Inferior parietal cortex (tissue), 1 donor: ENCODE data around the gene USP5.
"Not testable (repeated sequence)": the region's sequence is repeated elsewhere in the genome, so short reads cannot be mapped to it uniquely, and the experiment has no call there.

Experiments
- DNase-seq: peaks from one replicate; pipeline ENCODE4 v3.0.0-alpha.2; 2016; ENCODE audit errors: extremely low spot score

USP5 gene

DNA sequence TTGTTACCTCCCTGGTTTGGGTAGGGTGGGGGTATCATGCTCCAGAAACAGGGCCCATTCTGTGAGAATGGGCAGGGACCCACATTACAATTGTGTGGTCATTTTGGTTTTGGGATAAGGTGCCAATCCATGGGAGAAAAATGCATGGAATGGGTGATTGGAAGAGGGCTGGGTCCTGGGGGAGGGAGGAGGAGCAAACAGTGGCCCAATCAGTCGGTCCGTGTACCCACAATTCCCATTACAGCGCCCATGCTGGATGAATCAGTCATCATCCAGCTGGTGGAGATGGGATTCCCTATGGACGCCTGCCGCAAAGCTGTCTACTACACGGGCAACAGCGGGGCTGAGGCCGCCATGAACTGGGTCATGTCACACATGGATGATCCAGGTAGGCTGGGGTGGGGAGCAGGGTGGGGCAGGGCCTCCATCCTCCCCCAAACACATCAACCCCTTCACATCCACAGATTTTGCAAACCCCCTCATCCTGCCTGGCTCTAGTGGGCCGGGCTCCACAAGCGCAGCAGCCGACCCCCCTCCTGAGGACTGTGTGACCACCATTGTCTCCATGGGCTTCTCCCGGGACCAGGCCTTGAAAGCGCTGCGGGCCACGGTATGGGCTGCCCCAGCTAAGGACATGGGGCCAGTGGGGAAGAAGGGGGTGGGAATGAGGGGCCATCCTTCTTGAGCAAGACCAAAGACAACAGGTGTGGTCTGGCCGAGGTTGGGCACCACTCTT is 11.8 kb downstream of the USP5 start:
- DNase-seq: no peak

DNA sequence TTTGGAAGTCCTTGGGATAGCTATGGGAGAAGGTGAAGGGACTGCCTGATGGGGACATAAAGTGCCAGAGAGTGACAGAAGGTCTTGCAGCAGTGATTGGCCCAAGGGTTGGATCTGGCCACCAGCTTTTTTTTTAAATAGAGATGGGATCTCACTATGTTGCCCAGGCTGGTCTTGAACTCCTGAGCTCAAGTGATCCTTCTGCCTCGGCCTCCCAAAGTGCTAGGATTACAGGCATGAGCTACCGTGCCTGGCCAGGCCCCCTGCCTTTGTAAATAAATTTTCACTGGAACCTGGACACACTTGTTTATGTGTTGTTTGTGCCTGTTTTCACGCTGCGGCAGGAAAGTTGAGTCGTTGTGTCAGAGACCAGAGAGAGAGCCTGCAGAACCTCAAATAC is 13.4 kb downstream of the USP5 start:
- not testable (repeated sequence) for DNase-seq

DNA sequence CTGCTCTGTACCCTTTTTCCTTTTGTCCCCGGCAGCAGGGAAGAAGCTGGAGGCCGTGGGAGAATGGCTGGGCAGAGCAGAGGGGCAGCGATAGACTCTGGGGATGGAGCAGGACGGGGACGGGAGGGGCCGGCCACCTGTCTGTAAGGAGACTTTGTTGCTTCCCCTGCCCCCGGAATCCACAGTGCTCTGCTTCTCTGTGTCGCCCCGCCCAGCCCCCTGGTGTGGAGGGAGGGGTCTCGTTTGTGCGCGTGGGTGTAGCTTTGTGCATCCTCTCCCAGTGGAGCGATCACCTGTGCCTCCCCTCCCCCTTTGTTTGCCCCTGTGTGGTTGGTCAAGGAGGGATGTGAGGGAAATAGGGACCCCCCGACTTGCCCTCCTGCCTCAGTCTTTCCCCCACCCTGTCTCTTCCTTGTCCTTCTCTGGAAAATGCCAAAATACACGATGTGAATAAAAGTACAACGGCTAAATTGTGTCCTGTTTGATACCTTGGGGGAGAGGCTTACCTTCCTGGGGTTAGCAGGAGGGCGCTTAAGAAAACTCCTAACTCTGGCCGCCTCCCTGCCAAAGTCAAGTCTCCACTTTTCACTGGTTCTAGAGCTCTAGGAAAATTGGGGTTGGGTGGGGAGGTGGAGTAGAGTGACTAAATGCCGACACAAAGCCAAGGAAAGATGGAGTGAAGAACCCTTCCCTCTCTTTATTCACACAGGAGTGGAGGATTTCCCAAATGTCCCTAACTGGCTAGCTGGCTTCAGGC is 14.4 kb downstream of the USP5 start:
- DNase-seq: no peak

DNA sequence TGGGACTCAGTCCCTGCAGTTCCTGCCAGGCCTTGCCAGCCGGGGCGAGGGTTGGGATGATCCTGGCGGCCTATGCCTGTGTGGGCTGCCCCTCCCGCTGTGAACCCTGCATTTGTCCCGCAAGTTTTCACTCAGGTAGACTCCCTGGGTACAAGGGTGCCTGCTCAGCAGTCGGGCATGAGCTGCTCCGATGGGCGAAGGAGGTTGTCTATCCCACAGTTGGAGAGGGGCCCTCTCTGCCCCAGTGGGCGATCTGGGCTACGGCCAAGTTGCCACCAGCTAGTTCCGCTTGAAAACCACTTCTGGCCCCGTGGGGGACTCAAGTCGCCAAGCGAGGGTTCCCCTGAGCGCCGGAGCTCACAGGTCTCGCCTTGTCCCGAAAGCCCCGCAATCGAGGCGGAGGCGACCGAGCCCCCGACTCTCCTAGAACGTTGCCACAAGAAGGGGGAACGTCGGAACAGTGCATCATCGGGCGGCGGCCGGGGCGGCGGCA is 15.0 kb downstream of the USP5 start:
- DNase-seq: no peak

DNA sequence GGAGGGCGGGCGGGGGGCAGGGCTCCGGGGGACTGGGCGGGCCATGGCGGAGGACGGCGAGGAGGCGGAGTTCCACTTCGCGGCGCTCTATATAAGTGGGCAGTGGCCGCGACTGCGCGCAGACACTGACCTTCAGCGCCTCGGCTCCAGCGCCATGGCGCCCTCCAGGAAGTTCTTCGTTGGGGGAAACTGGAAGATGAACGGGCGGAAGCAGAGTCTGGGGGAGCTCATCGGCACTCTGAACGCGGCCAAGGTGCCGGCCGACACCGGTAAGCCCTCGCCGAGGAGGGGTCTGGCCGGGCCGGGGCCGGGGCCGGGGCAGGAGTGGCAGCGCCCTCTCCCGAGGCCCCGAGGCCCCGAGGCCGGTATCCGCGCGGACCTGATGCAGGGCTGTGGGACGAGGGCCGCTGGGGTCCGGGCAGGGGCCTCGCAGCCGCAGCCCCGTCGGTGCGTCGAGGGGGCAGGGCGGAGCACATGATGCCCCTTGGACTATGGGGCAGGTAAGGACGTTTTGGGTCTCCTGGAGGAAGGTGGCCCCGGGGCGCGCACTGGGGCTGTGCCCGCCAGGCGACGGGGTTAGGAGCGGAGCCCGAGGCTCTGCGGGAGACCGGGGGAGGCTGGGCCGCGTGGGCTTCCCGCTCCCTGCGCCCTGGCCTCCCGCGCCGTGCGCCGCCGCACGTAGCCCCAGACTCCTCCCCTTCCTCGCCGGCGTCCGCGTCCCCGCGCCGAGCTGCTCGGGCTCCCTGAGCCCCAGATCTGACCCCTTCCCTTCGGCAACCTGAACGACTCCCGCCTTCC is 15.7 kb downstream of the USP5 start, which contains the start of gene TPI1:
TPI1 (plus strand) TSS at position 119 of the 798 bp plus-strand sequence; CDS start at position 155, 36 bp downstream.
- DNase-seq: peak; percentile 75

DNA sequence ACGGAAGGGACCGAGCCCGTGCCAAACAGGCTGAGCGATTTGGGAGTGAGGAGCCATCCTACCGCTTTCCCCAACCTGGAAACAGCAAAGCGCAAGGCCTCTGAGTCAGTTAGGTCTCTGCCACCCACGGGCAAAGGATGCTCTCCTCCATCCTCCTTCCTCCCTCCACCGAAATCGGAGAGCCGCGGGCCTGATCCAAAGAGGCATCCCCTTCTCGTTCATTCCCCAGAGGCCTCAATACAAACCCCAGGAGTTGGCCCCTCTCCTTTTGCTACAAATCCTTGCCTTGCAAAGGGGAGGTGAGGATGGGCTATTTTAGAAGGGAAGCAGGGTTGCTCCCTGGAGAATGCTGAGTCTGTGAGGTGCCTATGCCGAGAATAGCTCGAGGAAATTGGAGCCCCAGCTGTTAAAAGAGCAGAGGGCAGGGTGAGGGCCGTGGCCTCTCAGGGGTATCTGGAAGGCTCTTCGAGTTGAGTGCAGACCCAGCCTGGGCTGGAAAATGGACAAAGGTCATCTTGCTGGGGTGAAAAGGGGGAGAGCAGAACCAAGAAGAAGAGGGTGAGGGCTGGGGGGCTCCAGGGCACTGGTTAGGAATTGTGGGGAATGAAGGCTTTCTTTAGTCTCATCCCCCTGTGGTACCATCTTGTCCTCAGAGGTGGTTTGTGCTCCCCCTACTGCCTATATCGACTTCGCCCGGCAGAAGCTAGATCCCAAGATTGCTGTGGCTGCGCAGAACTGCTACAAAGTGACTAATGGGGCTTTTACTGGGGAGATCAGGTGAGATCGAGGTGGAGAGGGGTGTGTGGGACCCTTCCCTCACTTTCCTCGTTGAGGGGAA is 16.5 kb downstream of the USP5 start:
- DNase-seq: no peak

DNA sequence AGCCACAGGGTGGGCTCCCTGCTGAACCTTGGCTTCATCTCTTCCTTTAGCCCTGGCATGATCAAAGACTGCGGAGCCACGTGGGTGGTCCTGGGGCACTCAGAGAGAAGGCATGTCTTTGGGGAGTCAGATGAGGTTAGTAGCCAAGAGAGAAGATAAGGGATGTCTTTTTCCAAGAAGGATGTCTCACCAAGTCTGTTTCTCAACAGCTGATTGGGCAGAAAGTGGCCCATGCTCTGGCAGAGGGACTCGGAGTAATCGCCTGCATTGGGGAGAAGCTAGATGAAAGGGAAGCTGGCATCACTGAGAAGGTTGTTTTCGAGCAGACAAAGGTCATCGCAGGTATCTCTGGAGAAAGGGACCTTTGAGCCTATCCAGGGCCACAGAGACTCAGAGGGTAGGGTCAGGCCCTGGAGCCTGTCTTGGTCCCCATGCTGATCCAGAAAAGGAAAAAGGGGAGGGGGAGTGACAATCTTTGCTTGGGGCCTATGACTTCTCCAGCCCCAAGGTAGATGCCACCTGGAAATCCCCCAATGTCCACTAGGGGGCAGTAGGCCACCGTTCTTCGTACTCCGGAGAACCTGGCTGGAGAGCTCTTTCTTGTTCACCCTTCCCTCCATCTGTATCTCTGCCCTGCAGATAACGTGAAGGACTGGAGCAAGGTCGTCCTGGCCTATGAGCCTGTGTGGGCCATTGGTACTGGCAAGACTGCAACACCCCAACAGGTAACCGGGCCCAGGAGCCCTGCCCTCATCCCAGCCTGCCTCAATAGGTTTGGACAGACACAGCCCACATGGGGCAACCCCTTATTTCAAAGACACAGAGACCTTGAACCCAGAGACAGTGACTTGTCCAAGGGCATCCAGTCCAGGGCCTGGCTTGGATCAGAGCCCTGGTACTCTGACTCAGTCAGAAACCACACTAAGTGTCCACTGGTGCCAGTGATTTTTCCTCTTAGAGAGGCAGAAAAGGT is 17.4 kb downstream of the USP5 start:
- DNase-seq: peak; percentile 91

DNA sequence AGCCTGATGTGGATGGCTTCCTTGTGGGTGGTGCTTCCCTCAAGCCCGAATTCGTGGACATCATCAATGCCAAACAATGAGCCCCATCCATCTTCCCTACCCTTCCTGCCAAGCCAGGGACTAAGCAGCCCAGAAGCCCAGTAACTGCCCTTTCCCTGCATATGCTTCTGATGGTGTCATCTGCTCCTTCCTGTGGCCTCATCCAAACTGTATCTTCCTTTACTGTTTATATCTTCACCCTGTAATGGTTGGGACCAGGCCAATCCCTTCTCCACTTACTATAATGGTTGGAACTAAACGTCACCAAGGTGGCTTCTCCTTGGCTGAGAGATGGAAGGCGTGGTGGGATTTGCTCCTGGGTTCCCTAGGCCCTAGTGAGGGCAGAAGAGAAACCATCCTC is 18.4 kb downstream of the USP5 start:
- DNase-seq: not testable (repeated sequence)

DNA sequence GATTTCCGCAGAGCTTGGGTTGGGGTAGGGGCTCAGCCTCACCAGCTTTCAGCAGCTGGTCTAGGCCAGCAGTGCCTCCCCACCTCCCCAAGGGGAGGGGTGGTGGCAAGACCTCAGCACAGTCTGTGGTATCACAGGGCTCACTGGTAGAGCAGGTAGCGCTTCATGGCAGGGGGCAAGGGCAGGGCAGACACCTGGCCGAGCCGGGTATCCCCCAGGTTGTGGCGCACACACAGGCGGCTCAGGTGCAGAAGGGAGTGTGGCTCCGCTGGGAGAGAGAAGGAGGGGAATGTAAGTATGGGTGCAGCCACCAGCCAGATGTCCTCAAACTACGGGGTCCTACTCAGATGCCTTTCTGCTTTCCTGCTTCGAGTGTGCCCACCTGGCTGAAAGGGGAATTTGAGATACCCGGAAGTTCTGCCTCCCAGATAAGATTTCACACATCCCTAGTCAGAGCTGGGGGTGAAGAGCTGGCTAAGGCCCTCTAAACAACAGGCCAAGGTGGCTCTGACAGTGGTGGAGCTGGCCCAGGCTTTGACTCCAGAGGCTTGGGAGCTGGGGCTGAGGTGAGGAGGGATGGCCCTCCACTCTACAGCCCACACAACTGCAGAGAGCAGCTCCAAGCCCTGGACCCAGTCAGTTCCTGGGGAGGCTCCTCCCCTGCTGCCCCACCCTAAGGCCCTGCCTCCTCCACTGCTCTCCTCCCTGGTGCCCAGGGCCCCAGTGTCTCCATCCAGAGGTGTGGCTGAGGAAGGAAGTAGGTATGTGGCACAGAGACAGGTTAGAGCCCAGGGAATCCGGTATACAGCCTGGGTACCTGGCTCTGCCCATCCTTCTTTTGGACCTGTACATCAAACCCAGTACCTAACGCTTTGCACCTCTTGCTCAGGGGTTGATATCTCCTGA is 19.4 kb downstream of the USP5 start:
- no peak for DNase-seq

DNA sequence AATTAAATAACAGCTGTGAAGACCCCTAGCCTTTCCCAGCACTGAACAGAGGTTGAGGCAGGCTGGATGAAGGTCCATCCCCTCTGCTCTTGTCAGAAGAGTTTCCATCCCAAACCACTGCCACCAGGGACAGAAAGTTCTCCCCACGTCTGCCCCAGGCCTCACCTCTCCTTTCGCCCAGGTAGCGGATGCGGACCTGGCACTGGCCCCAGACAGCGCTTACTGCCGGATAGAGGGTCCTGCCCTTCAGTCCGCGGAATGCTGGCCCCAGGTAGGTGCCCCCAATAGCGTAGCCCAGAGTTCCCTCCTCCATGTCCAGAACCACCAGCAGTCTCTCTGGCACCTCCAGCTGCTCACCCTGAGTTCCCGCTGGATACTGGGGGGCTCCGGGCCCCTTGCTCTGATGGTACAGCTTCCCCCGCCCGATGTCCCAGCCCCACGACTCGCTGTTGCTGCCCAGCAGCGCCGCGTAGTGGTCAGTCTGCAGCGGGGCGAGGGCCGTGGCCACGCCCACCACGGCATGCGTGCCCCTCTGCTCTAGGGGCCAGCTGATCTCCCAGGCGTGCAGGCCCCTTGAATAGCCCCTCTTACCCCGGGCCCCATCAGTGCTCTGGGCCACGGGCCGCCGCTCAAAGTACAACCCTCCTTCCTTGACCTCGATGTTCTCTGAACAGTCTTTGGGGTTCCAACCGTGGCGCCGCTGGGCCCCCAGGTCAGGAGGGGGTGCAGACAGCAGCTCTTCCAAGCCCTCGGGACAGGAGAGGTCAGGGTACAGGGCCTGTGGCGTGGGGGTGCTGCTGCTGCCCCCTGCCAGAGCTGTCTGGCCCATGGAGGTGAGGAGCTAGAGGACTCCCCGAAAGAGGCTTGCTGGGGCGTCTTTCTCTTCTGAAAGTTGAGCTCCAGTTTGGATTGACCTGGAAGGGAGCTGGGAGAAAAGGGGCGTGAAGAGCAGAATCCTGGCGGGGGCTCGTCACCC is 20.4 kb downstream of the USP5 start:
- peak; percentile 76 for DNase-seq

DNA sequence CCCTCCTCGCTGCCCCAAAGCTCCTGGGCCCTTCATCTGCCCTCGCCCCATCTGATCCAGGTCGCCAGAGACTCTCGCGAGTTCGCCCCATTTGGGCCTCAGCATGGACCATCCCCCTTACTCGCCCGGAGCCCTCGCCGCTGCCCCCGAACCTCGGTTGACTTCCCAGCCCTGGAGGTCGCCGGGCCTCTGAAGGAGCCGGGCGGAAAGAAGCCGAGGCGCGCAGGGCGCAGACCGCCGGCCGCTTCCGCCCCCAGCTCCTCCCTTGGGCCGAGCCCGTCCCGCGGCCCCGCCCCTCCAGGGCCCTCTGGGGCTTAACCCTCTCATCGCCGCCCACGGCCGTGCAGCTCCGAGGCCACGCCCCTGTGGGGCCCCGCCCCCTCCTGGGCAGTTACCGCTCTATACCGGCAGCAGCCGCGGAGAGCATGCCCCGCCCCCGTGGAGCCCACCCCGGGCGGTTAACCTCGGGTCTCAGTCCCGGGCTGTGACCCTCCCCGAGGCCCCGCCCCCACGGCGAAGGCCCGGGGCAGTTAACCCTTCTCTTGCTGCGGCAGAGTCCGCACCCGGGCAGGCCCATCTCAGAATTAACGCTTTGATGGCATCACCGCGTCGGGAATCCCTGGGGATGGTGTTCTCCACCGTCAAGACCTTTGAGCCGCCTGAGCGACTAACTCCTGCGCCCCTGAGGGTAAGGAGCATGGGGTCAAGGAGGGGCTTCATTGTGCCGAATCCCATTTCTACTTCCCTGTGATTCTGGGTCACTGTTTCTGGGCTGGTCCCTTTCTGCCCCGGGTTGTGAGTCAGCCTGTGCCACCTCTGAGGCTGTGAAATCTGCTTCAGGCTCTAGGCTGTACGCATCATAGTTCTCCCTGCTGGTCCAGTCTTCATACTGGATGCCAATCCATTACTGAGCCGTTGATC is 21.4 kb downstream of the USP5 start, which contains the start of gene SPSB2:
SPSB2 (minus strand) TSS at position 210 of the 921 bp plus-strand sequence. CDS start 402 bp downstream, outside the sequence.
- DNase-seq: peak; percentile 88

DNA sequence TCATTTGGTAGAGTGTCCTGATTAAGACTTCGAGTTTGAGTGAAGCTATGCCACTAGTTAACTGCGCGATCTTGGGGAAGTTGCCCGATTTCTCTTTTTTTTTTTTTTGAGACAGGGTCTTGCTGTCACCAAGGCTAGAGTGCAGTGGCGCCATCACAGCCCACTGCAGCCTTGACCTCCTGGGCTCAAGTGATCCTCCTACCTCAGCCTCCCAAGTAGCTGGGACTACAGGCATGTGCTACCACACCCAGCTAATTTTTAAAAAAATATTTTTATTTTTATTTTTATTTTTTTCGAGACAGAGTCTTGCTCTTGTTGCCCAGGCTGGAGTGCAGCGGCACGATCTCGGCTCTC is 22.0 kb downstream of the USP5 start:
- DNase-seq: not testable (repeated sequence)

DNA sequence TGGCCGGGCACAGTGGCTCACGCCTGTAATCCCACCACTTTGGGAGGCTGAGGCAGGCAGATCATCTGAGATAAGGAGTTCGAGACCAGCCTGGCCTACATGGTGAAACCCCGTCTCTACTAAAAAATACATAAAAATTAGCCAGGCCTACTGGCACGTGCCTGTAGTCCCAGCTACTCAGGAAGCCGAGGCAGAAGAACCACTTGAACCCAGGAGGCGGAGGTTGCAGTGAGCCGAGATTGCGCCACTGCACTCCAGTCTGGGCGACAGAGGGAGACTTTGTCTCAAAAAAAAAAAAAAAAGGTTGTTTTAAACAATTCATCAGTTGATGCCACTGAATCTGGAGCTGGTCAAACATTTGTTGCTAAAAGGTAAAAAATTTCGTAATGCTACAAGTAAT is 27.9 kb downstream of the USP5 start:
- not testable (repeated sequence) for DNase-seq

DNA sequence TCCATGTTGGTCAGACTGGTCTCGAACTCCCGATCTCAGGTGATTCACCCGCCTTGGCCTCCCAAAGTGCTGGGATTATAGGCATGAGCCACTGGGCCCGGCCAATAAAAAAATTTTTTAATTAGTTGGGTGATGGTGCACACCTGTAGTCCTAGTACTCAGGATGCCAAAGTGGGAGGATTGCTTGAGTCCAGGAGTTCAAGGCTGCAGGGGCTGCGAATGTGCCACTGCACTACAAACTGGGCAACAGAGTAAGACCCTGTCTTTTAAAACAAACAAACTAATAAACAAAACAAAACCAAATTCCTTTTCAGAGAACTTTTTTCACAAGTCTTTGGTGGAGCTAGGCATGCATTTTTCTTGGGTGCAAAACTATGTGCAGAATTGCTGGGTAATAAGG is 31.3 kb downstream of the USP5 start:
- no peak for DNase-seq

DNA sequence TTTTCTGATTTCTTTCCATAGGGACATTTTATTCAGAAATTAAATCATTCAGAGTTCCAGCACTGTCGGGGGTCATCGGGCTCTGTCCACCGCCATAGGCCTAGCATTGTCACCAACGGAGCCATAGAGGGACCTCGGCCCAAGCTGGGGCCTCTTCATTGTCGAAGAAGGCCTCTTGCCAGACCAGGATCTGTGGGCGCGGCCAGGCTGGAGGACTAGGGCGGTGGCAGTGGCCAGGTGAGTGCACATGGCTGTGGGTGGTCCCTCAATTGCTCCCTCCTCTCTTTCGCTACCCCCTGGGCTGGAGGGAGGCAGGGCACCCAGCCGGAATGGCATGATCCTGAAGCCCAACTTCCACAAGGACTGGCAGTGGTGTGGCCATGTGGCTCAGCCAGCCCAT is 31.7 kb downstream of the USP5 start:
- DNase-seq: no peak

DNA sequence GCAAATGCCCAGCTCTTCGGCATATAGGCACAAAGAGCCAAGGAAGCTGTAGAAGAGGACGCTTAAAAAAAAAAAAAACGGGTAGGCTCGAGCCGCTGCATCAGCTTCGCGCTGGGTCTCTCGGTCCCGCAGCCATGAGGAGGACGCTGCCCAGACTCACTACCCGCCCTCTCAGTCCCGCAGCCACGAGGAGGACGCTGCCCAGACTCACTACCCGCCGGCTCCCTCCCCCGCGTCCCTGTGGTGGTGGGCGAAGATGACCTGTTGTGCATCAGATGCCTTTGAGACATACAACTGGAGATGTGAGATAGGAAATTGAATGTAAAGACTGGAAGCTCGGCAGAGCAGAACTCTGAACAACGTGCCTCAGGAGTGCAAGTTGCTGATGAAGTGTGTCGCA is 32.6 kb downstream of the USP5 start:
- DNase-seq: no peak
